ENCODE measurements around the gene NR1I2. TPM values are rescaled to one million over a fixed set of nuclear protein-coding genes. Genes with fewer than 3 reads are reported as not detected.

NR1I2 gene
- total RNA-seq, 4 donors from 2014 or later: 0.39 to 0.87 TPM; not detected in 2

DNA sequence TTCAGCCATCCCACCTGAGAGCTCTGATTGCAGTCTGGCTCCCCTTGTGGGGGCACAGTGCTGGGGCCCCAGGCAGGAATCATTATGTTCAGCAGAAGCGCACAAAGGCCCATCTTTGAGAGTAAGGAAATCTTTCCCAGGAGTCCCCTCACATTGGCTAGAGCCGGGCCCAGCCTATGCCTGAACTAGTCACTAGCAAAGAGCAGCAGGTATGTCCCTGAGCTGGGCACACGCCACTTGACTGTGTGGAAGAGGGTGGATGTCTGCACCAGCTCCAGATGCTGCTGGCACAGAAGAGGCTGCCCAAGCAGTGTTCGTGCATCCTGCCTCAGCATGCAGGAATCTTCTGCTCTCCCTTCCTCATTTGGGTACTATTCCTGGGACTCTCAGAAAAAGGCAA is 26.3 kb downstream of the NR1I2 start:
- H3K9me3 ChIP-seq: no peaks in the 10 kb centered on the region
- H3K4me1 ChIP-seq: peaks cover 0 to 12% (median 0%) of the 10 kb centered on the region in 4 donors
- TF ChIP-seq EP300 (IDR thresholded peaks at IDR 0.05) (no peak), POLR2A (IDR thresholded peaks at IDR 0.05) (no peak)
- TF ChIP-seq, protein P1, sequence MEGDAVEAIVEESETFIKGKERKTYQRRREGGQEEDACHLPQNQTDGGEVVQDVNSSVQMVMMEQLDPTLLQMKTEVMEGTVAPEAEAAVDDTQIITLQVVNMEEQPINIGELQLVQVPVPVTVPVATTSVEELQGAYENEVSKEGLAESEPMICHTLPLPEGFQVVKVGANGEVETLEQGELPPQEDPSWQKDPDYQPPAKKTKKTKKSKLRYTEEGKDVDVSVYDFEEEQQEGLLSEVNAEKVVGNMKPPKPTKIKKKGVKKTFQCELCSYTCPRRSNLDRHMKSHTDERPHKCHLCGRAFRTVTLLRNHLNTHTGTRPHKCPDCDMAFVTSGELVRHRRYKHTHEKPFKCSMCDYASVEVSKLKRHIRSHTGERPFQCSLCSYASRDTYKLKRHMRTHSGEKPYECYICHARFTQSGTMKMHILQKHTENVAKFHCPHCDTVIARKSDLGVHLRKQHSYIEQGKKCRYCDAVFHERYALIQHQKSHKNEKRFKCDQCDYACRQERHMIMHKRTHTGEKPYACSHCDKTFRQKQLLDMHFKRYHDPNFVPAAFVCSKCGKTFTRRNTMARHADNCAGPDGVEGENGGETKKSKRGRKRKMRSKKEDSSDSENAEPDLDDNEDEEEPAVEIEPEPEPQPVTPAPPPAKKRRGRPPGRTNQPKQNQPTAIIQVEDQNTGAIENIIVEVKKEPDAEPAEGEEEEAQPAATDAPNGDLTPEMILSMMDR (IDR thresholded peaks at IDR 0.05): no peak
- no peak for DNase-seq (ENCODE audit: low spot score in 2 of 2)
- H3K27ac ChIP-seq: no peak overlapping the region
- no peak overlapping the region for H3K4me3 ChIP-seq
- no peaks in the 10 kb centered on the region for H3K36me3 ChIP-seq
- WGBS, 2 donors: 93 to 100% methylated on average over 4 of the region's 4 CpGs
- peaks cover 0 to 8% of the 10 kb centered on the region in 2 donors for H3K27me3 ChIP-seq

DNA sequence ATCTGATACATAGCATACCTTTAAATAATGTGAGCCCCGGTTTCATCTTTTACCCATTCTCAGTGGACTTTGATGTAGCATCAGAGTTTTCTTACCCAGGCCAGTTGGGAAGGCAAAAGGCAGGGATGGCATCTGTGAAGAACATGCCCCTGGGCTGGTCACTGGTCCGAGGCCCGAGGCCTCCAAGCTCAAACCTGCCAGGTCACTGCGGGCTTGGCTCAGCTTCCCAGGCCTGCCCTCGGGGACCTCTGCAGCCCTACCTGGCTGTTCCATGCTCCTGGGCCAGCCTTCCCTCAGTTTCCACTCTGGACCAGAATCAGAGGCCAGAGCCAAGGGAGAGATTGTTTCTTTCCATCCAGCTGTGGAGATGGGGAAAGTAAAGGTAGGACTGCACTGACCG is 26.9 kb downstream of the NR1I2 start:
- no peaks in the 10 kb centered on the region for H3K36me3 ChIP-seq
- no peak for TF ChIP-seq POLR2A (IDR thresholded peaks at IDR 0.05)
- no peak for TF ChIP-seq EP300 (IDR thresholded peaks at IDR 0.05)
- TF ChIP-seq, protein P1 (IDR thresholded peaks at IDR 0.05): no peak
- no peaks in the 10 kb centered on the region for H3K9me3 ChIP-seq
- no peak for DNase-seq (ENCODE audit: low spot score in 2 of 2)
- H3K27ac ChIP-seq: no peak overlapping the region
- no peak overlapping the region for H3K4me3 ChIP-seq
- H3K4me1 ChIP-seq: peaks cover 0 to 12% (median 0%) of the 10 kb centered on the region in 4 donors
- H3K27me3 ChIP-seq: peaks cover 0 to 8% of the 10 kb centered on the region in 2 donors
- 82 to 87% methylated on average over 4 to 6 of the region's 6 CpGs for WGBS, 2 donors

DNA sequence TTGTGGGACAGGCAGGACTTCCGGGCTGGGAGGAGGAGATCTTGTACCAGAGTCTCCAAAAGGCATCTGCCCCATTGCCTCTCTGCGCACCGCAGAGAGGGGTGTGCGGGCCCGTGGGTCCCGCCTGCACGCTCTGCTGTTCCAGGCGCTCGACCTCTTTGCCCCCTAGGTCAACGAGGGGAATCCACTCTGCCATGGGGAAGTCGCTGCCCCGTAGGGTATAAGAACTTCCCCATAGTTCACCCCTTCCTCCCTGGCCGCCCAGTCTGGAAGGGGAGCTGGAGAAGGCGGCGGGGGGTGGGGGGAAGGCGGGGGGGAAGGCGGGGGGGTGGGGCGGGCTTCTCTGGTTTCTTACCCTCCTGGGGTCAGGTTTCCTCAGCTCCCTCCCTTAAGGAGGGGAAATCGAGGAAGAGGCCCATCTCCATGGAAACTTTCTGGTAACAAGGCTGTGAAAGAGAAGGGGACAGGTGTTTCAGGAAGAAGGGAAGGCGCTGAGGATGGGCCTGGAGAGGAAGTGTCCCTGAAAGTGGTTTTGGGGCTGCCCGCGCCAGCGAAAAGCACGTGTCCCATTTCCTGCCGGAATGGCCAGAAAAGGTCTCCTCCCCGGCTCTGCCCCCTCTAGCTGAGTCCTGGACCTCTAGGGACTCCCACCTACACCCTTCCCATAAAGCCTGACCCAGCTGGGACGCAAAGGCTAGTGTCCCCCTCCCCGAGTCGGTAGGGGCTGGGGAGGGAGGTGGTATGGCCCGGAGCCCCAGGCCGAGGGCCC is 27.5 kb downstream of the NR1I2 start:
- Histone ChIP-seq H3K4me1 (peaks cover 0 to 12% (median 0%) of the 10 kb centered on the region in 4 donors), H3K27ac (no peak overlapping the region), H3K9me3 (no peaks in the 10 kb centered on the region), H3K36me3 (no peaks in the 10 kb centered on the region), H3K27me3 (peaks cover 0 to 8% of the 10 kb centered on the region in 2 donors), H3K4me3 (peak overlapping the region; percentile 4 to 50 (median 38))
- TF ChIP-seq POLR2A (IDR thresholded peaks at IDR 0.05): no peak
- TF ChIP-seq, protein P1 (IDR thresholded peaks at IDR 0.05): no peak
- TF ChIP-seq EP300 (IDR thresholded peaks at IDR 0.05): no peak
- DNase-seq (ENCODE audit: low spot score in 2 of 2): no peak
- 26 to 29% methylated on average over 23 to 25 of the region's 31 CpGs for WGBS, 2 donors

DNA sequence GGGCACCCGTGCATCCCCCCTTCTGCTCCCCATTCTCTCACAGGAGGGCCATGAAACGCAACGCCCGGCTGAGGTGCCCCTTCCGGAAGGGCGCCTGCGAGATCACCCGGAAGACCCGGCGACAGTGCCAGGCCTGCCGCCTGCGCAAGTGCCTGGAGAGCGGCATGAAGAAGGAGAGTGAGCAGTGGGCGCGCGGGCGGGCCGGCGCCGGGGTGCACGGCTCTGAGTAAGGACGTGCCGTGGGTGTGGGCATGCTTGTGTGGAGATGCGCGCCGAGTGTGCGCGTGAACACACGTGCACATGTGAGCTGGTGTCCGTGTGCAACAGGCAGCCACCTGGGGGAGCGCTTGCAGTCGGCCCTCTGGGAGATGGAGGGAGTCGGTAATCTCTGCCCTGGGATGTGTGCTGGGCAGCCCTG is 28.1 kb downstream of the NR1I2 start:
- Histone ChIP-seq H3K27me3 (peaks cover 0 to 8% of the 10 kb centered on the region in 2 donors), H3K9me3 (no peaks in the 10 kb centered on the region), H3K36me3 (no peaks in the 10 kb centered on the region), H3K27ac (no peak overlapping the region), H3K4me1 (peaks cover 0 to 12% (median 0%) of the 10 kb centered on the region in 4 donors), H3K4me3 (peak overlapping the region; percentile 4 to 50 (median 38))
- WGBS, 2 donors: 0 to 2% methylated on average over 11 to 28 of the region's 33 CpGs
- DNase-seq (ENCODE audit: low spot score in 2 of 2): no peak
- TF ChIP-seq POLR2A (IDR thresholded peaks at IDR 0.05) (no peak), EP300 (IDR thresholded peaks at IDR 0.05) (no peak)
- TF ChIP-seq, protein P1 (IDR thresholded peaks at IDR 0.05): no peak

DNA sequence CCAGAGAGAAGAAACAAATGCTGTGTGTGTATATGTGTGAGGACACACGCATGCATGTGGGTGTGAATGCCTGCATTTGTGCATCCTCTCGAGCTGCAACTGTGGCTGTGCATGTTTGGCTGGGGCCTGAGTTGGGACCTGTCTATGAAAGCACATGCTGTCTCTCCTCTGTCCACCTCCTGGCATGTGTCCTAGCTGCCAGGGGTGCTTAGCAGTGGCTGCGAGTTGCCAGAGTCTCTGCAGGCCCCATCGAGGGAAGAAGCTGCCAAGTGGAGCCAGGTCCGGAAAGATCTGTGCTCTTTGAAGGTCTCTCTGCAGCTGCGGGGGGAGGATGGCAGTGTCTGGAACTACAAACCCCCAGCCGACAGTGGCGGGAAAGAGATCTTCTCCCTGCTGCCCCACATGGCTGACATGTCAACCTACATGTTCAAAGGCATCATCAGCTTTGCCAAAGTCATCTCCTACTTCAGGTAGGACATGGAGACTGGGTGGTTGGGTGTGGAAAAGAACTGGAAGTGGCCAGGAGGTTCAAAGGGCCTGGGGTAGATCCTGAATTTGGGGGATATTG is 30.7 kb downstream of the NR1I2 start:
- peaks cover 0 to 12% (median 0%) of the 10 kb centered on the region in 4 donors for H3K4me1 ChIP-seq
- no peak overlapping the region for H3K27ac ChIP-seq
- no peaks in the 10 kb centered on the region for H3K36me3 ChIP-seq
- no peaks in the 10 kb centered on the region for H3K9me3 ChIP-seq
- H3K27me3 ChIP-seq: peaks cover 0 to 8% of the 10 kb centered on the region in 2 donors
- DNase-seq (ENCODE audit: low spot score in 2 of 2): no peak
- H3K4me3 ChIP-seq: no peak overlapping the region
- TF ChIP-seq, protein P1 (IDR thresholded peaks at IDR 0.05): no peak
- TF ChIP-seq POLR2A (IDR thresholded peaks at IDR 0.05) (no peak), EP300 (IDR thresholded peaks at IDR 0.05) (no peak)
- 78 to 87% methylated on average over 4 to 8 of the region's 8 CpGs for WGBS, 2 donors

All from tibial nerve (tissue), 4 donors.